NCI-H2196 (cell line): Measurements from ENCODE around the gene PLGRKT.
"Not testable (repeated sequence)": the region's sequence is repeated elsewhere in the genome, so short reads cannot be mapped to it uniquely, and the experiment has no call there.

Experiments used
- DNase-seq: peaks from one replicate; lab custom pipeline; 2025; ENCODE audit not compliant: unreplicated experiment; lab: John Stamatoyannopoulos, UW

PLGRKT gene

DNA sequence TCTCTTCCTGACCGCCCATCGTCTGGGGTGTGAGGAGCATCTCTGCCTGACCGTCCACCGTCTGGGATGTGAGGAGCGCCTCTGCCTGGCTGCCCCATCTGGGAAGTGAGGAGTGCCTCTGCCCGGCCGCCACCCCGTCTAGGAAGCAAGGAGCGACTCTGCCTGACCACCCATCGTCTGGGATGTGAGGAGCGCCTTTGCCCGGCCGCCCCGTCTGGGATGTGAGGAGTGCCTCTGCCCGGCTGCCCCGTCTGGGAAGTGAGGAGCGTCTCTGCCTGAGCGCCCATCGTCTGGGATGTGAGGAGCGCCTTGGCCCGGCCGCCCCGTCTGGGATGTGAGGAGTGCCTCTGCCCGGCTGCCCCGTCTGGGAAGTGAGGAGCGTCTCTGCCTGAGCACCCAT lies 4.4 kb downstream of the PLGRKT start:
- DNase-seq, result not testable (repeated sequence)

DNA sequence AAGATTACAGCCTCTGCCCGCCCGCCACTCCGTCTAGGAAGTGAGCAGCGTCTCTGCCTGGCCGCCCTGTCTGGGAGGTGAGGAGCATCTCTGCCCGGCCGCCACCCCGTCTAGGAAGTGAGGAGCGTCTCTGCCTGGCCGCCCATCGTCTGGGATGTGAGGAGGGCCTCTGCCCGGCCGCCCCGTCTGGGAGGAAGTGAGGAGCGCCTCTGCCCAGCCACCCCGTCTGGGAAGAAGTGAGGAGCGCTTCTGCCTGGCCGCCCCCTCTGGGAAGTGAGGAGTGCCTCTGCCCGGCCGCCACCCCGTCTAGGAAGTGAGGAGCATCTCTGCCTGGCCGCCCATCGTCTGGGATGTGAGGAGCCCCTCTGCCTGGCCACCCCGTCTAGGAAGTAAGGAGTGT lies 4.8 kb downstream of the PLGRKT start:
- DNase-seq, result not testable (repeated sequence)

DNA sequence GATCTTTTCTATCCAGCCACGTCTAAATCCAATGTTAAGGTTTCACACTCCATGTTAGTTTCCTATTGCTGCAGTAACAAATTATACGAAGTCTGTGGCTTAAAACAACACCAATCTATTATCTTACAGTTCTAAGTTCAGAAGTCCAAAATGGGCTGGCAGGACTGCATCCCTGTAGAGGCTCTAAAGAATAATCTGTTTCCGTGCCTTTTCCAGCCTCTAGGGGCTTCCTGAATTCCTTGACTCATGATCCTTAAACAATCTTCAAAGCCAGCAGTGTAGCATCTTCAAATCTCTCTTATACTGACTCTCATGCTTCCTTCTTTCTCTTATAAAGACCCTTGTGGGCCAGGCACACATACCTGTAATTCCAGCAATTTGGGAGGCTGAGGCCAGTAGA lies 6.8 kb downstream of the PLGRKT start:
- no peak for DNase-seq

DNA sequence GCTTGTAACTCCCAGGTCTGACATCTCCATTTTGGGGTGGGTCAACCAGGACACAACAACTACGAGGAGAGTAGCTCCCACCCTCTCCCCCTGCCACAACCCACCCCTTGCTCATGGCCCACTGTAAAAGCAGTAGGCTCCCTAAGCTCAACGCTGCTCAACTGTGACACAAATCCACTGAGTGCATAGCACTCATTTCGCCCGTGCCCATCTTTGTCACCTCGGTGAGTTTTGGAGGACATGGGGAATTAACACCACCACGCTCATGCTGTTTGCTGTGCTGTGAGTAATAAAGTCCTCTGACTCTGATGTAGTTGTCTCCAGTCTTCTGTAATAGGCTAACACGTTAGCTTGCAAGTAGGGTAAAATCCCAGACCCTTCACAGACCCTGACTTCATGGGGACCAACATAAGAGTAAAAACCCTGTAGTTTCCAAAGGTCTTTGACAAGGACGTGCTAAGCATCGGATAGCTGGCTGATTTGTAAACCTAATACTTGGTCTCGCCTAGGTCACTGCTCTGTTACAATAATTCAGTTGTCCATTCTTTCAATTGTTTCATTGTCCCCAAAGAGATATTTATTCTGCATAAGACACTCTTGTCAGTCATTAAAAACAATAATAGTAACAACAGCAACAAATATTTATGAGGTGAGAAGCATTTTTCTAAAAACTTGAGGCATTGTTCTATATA lies 7.7 kb downstream of the PLGRKT start:
- no peak for DNase-seq

DNA sequence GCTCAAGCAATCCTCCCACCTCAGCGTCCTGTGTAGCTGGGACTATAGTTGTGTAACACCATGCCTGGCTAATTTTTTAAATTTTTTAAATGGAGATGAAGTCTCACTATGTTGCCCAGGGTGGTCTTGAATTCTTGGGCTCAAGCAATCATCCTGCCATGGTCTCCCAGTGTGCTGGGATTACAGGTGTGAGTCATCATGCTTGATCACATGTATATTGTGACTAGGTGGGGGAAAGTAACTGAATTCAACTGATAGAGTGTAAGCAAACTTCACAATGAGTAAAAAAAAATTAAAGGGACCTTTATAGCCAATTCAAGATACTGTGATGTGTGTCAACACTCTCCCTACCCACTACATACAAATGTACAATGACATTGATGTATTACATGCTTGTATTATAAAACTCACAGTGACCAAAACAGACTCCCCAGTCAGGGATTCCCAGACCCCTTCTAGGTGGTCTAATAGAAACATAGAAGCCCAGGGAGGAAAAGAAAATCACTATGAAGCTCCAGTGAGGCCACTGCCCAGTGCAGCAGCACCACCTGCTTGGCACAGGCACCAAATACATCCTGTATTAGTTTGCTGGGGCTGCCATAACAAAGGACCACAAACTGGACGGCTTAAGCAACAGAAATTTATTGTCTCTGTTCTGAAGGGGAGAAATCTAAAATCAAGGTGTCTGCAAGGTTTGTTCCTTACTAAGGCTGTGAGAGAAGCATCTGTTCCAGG lies 8.8 kb downstream of the PLGRKT start:
- no peak for DNase-seq

DNA sequence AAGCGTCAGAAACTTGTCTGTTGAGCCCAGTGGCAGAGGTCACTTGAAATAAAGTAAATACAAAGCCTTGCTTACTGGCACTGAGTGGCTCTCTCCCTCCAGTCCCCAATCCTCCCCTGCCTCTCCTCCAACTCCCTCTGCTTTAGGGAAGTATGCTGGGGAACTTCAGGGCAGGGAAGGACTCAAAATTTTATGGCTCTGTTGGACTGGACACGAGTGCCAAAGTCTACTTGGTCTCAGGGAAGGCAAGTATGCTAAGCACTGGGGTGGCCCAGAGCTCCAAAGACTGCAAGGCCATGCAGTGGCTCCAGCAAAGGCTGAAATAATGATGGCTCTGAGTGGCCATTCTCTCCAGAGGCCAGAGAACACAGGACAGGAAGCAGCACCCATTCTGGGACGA lies 9.6 kb downstream of the PLGRKT start:
- no peak for DNase-seq

GRCh38 chr9:5427005-5427404 lies 10.7 kb downstream of the PLGRKT start:
- DNase-seq, result no peak

- DNase-seq, result peak; percentile 61
Measured at GRCh38 chr9:5425006-5425628, 12.6 kb downstream of the PLGRKT start.

DNA sequence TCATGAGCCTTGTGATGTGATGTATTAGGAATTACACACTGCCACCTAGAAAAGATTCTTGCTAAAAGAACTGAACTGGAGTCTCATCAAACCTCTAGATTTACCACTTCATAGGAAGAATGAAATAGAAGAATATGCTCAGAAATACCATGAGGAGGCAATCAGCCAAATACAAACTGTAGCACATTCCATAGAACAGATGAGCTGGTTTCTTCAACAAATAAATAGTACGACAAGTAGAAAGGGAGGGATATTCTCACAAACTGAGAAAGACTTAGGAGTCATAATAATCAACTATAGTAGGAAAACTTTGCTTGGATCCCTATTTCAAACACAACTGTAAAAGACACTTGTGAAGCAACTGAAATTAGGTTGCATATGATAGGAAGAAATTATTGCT lies 15.4 kb downstream of the PLGRKT start:
- DNase-seq, result no peak

GRCh38 chr9:5421163-5421562 lies 16.6 kb downstream of the PLGRKT start:
- DNase-seq, result no peak

GRCh38 chr9:5419987-5420386 lies 17.7 kb downstream of the PLGRKT start:
- DNase-seq, result no peak

- DNase-seq, result no peak
Measured at GRCh38 chr9:5418481-5418880, 19.2 kb downstream of the PLGRKT start.

DNA sequence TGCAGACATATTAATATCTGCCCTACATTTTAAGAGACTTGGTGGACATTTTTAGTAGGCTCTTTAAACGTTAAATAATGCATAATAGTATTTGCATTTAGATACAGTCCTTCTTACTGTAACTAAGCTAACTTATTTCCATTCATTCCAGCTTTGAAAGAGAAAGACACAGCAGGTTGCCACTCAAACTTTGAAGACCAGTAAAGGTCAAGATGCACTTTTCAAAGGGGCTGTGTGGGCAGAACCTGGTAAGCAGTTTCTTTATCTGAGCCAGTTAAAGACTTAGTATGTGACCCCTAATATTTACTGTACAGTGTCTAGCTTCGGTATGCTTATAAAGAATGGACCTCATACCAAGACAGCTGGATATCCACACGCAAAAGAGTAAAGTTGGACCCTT lies 20.8 kb downstream of the PLGRKT start:
- DNase-seq, result no peak

GRCh38 chr9:5408596-5408995 lies 29.1 kb downstream of the PLGRKT start:
- DNase-seq, result no peak

DNA sequence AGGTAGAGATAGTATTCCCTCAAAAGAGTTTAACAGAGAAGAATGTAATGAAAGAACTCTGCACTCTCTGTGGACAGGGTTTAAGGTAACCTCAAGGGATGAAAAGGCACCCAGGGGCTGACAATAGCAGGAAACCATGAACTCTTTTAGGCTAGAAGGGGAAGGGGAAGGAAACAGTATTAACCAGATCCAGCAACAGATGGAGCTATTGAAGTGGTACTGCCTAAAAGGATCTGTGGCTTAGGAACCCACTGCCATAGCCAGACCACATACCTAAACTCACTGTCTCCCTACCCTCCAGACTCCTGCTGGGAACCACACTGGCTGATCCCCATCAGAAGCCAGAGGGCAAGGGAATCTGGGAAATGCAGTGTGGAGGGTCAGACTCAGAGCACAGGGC lies 35.5 kb downstream of the PLGRKT start:
- no peak for DNase-seq

DNA sequence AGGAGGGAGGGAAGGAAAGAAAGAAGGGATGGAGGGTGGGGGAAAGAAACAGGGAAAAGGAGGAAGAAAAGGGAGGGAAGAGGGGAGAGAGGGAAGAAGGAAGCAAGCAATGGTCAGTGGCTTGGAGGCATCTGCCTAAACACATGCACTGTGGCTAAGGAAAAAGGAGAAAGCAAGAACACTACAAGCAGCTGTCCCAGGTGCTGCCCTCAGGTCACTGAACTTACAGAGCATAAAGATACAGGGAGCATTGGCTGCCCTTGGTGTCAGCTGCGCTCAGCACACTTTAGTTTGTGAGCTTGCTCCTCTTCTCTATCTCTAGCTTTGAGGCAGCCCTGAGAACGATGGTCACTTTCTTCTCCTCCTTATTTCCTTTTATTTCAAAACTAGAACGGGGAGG lies 40.2 kb downstream of the PLGRKT start:
- not testable (repeated sequence) for DNase-seq

GRCh38 chr9:5395428-5395827 lies 42.3 kb downstream of the PLGRKT start:
- DNase-seq, result no peak

GRCh38 chr9:5393976-5394375 lies 43.7 kb downstream of the PLGRKT start:
- DNase-seq, result not testable (repeated sequence)

GRCh38 chr9:5393497-5393896 lies 44.2 kb downstream of the PLGRKT start:
- no peak for DNase-seq

- no peak for DNase-seq
Measured at GRCh38 chr9:5392285-5392684, 45.4 kb downstream of the PLGRKT start.

- no peak for DNase-seq
Measured at GRCh38 chr9:5389109-5389732, 48.5 kb downstream of the PLGRKT start.
